Stomach (tissue), 9 donors: ENCODE data around the gene SLC27A1. TPM values are rescaled to one million over a fixed set of nuclear protein-coding genes. Genes with fewer than 3 reads are reported as not detected.
A peak's percentile ranks its signal among the peaks of the same experiment; 100 is the strongest.

ENCODE experiments used
- DNase-seq, 2 donors: peaks; one replicate each; pipeline versions ENCODE4 v3.0.0 to v3.0.0-alpha.2; 2013 to 2019
- H3K27ac ChIP-seq, 5 donors: fragments of 200-600 bp in 4 of 5; sonication (generic) in 4 of 5; one replicate each; pipeline ENCODE4 v1.5.1; 2013 to 2019; ENCODE audit warnings: mild to moderate bottlenecking in 1 of 5, moderate library complexity in 1 of 5
- H3K27me3 ChIP-seq, 3 donors: fragments of 200-600 bp; sonication (generic); one replicate each; pipeline ENCODE4 v1.5.1; 2017 to 2019; ENCODE audit warnings: mixed run types in 1 of 3
- H3K36me3 ChIP-seq, 4 donors: fragments of 200-600 bp; sonication (generic); 1 replicate in 3 of 4; 2 replicates in 1 of 4; pipeline ENCODE4 v1.5.1; 2016 to 2019
- H3K4me1 ChIP-seq, 4 donors: fragments of 200-600 bp; sonication (generic); one replicate each; pipeline ENCODE4 v1.5.1; 2016 to 2019
- H3K4me3 ChIP-seq, 4 donors: fragments of 200-600 bp; sonication (generic) in 3 of 4; one replicate each; pipeline ENCODE4 v1.5.1; 2016 to 2019; ENCODE audit warnings: mild to moderate bottlenecking in 1 of 4
- H3K9me3 ChIP-seq, 4 donors: fragments of 200-600 bp; sonication (generic); one replicate each; pipeline ENCODE4 v1.5.1; 2016 to 2019
- EP300 ChIP-seq: sonication (generic); formaldehyde crosslinking; IDR thresholded peaks from one replicate; pipeline ENCODE4 v1.6.1; 2017; ENCODE audit warnings: antibody characterized with exemption
- POLR2A ChIP-seq, 4 donors: fragments of 450-650 bp; IDR thresholded peaks; one replicate each; pipeline ENCODE4 v1.6.1; 2016; ENCODE audit warnings: antibody characterized with exemption in 4 of 4, control low read depth in 2 of 4, mild to moderate bottlenecking in 1 of 4, moderate library complexity in 1 of 4
- POLR2AphosphoS5 ChIP-seq, 3 donors: sonication (generic); formaldehyde crosslinking; IDR thresholded peaks; one replicate each; pipeline ENCODE4 v1.6.1; 2016; ENCODE audit warnings: antibody characterized with exemption in 3 of 3
- WGBS, 5 donors: extraction: QIAGEN DNeasy Blood & Tissue Kit in 3 of 5; methylation state at CpG; one replicate each; pipeline versions ENCODE4 v1.1.5 to v1.1.7; 2013 to 2018; 5-methylcytosine and 5-hydroxymethylcytosine counted together
- intact Hi-C: fragments of 100-400 bp; cut with DNase I; formaldehyde crosslinking; loops from one replicate; pipeline ENCODE4 v1.15.1; 2023; ENCODE audit warnings: low total_unique reads
- polyA plus RNA-seq, 3 donors: library from polyadenylated mRNA; stranded (reverse); fragments of 200-250 nt; gene quantifications; one replicate each; pipeline ENCODE4 v1.2.3, GENCODE V29; 2013
- total RNA-seq, 5 donors: library from RNA; depleted of rRNA; stranded (reverse); fragments of >200 nt; gene quantifications; one replicate each; pipeline versions ENCODE4 v1.1.0 to v1.2.3, GENCODE V29; 2014 to 2016
- TF ChIP-seq, protein P1 (sequence below), 7 experiments: fragments of 450-650 bp in 4 of 7; fragments of 200-600 bp in 3 of 7; sonication (generic) in 3 of 7; IDR thresholded peaks; one replicate each; pipeline ENCODE4 v1.5.1; 2016 to 2019; ENCODE audit warnings: antibody characterized with exemption in 7 of 7, control low read depth in 2 of 7, mild to moderate bottlenecking in 1 of 7
- donor health status: healthy with polysubstance abuse.
- donor health status: Bipolar disorder and iron deficiency.
- donor health status: healthy.

SLC27A1 gene
- total and polyA plus RNA-seq, 8 donors, result 4.0 to 116 (median 12.1) TPM

DNA sequence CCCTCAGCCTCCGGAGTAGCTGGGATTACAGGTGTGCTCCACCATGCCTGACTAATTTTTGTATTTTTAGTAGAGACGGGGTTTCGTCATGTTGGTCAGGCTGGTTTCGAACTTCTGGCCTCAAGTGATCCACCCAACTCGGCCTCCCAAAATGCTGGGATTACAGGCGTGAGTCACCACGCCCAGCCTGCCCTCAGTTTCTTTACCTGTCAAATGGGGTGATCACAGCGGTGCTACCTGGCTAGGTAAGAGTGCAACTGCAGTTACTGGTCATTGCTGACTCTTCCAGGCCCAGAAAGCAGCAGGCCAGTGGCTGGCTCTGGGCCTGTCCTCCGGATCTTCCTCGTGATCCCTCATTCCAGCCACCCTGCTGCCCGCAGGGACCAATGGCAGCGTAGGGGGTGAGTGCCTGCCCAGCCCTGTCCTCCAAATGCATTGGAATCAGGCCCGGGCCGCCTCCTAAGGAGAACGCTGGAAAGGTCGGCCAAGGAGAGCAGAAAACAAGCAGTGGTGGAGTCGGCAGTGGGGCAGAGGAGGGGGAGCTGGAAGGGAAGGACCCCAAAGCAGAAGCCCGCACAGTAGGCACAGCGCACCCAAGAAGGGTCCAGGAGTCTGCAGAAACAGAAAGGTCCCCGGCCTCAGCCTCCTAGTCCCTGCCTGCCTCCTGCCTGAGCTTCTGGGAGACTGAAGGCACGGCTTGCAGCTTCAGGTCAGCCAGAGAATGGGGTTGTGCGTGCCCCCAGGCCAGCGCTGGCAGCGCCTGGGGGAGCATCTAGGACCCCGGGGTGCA, 1.8 kb upstream of the SLC27A1 start:
- peak; percentile 60 to 85 for DNase-seq
- 43 to 54% (median 48%) methylated on average over 24 to 25 of the region's 25 CpGs for WGBS, 5 donors
- no peak for TF ChIP-seq POLR2A (IDR thresholded peaks at IDR 0.05)
- TF ChIP-seq, protein P1, sequence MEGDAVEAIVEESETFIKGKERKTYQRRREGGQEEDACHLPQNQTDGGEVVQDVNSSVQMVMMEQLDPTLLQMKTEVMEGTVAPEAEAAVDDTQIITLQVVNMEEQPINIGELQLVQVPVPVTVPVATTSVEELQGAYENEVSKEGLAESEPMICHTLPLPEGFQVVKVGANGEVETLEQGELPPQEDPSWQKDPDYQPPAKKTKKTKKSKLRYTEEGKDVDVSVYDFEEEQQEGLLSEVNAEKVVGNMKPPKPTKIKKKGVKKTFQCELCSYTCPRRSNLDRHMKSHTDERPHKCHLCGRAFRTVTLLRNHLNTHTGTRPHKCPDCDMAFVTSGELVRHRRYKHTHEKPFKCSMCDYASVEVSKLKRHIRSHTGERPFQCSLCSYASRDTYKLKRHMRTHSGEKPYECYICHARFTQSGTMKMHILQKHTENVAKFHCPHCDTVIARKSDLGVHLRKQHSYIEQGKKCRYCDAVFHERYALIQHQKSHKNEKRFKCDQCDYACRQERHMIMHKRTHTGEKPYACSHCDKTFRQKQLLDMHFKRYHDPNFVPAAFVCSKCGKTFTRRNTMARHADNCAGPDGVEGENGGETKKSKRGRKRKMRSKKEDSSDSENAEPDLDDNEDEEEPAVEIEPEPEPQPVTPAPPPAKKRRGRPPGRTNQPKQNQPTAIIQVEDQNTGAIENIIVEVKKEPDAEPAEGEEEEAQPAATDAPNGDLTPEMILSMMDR (IDR thresholded peaks at IDR 0.05), result no peak
- TF ChIP-seq EP300, result no peak
- TF ChIP-seq POLR2AphosphoS5 (IDR thresholded peaks at IDR 0.05), result peak in 2 of 3 donors; percentile 8 to 39
- intact Hi-C loops, result no loop called here
- Histone ChIP-seq H3K36me3 (no peaks in the 10 kb centered on the region), H3K27ac (peak overlapping the region; percentile 88 to 92 (median 89)), H3K9me3 (no peaks in the 10 kb centered on the region), H3K4me1 (peaks cover 28 to 56% (median 41%) of the 10 kb centered on the region in 4 donors), H3K4me3 (peak overlapping the region; percentile 70 to 93 (median 82)), H3K27me3 (no peaks in the 10 kb centered on the region)

DNA sequence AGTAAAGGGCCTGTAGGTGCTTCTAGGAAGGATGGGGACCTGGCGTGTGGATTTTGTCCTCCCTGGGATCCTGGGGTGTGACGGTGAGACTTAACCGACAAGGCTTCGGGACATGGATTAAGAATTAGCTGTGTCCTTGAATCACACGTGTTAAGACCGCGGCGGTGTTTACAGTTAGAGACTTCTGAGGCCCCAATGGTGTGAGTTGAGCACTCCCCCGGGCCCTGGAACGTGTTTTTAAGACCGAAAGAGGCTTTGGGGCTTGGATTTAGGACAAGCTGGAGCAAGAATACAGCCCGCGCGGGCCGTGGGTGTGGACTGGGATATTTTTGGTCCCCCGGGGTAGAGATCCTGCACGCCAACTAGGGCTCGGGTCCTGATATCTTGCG, 1.2 kb upstream of the SLC27A1 start:
- Histone ChIP-seq H3K27me3 (no peaks in the 10 kb centered on the region), H3K4me1 (peaks cover 28 to 61% (median 41%) of the 10 kb centered on the region in 4 donors), H3K36me3 (no peaks in the 10 kb centered on the region), H3K4me3 (peak overlapping the region; percentile 70 to 93 (median 82)), H3K27ac (peak overlapping the region; percentile 88 to 92 (median 89)), H3K9me3 (no peaks in the 10 kb centered on the region)
- no peak for TF ChIP-seq POLR2AphosphoS5 (IDR thresholded peaks at IDR 0.05)
- no peak for TF ChIP-seq POLR2A (IDR thresholded peaks at IDR 0.05)
- TF ChIP-seq, protein P1 (IDR thresholded peaks at IDR 0.05), result no peak
- no peak for TF ChIP-seq EP300
- DNase-seq, result no peak
- WGBS, 5 donors, result 3 to 8% (median 6%) methylated on average over 18 to 19 of the region's 19 CpGs
- intact Hi-C loops, result no loop called here

DNA sequence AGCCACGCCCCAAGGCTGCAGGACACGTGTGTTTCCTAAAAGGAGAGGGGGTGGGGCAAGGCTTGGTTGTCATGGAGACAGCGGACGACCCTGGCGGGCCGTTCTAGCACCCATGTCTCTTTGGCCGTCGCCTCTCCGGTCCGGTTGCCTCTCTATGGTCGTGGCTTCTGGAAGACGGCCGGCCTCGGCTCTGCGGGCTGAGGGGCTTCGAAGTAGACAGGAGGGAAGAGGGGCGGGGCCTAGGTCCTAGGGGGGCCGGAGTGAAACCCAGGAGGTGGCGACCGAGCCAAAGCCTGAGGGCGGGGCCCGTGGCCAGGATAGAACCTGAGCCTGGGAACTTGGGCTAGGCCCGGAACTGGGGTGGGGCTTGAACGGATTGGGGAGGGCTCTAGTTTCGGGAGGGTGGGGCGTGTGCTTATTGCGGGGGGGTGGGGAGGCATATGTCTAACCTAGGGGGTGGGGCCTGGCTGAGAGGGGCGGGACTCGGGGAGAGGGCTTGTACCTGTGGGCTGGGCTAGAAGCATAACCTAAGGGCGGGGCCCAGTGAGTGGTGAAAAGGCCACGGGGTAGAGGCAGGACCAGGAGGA, 750 bp upstream of the SLC27A1 start:
- H3K27ac ChIP-seq, result peak overlapping the region; percentile 88 to 92 (median 89)
- intact Hi-C loops, result no loop called here
- H3K27me3 ChIP-seq, result no peaks in the 10 kb centered on the region
- peak; percentile 97 to 98 for DNase-seq
- H3K36me3 ChIP-seq, result no peaks in the 10 kb centered on the region
- WGBS, 5 donors, result 0 to 1% (median 1%) methylated on average over 28 to 31 of the region's 31 CpGs
- peaks cover 28 to 66% (median 41%) of the 10 kb centered on the region in 4 donors for H3K4me1 ChIP-seq
- TF ChIP-seq, protein P1 (IDR thresholded peaks at IDR 0.05), result no peak
- TF ChIP-seq POLR2AphosphoS5 (IDR thresholded peaks at IDR 0.05), result peak in 1 of 3 donors; percentile 11
- no peak for TF ChIP-seq EP300
- no peaks in the 10 kb centered on the region for H3K9me3 ChIP-seq
- peak overlapping the region; percentile 70 to 93 (median 82) for H3K4me3 ChIP-seq

DNA sequence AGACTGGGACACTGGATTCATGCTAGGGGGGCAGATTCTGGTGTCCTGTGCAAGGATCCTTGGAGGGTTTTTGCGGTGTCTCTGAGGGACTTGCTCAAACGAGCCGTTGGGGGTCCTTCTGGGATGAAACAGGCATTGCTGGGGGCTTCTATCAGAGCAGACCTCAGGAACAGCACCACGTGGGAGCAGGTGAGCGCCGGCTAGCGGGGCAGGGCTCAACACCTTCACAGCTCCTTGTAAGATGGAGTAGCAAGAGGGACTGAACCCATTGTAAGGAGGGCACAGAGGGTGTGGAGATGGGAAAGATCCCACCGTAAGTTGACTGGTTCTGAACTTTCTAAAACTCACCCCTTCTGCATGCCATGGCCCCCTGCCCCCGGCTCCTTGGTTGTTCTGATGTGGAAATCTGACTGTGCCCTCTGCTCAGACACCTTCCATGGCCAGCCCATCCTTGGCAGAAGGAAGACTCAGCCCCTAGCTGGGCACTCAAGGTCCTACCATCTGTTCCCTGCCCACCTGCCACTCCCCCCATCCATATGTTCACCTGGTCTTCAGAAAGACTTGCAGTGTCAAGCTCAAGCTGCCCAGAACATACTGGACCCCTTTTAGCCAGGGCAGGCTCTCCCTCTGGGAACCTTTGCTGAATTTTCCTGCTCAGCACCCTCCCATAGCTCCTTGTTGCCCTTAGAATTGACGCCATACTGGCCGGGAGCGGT, 1.2 kb downstream of the SLC27A1 start:
- 41 to 57% (median 52%) methylated on average over 12 of the region's 12 CpGs for WGBS, 5 donors
- peak overlapping the region; percentile 70 to 93 (median 82) for H3K4me3 ChIP-seq
- intact Hi-C loops, result no loop called here
- H3K36me3 ChIP-seq, result no peaks in the 10 kb centered on the region
- no peaks in the 10 kb centered on the region for H3K9me3 ChIP-seq
- peak in 1 of 2 donors; percentile 46 for DNase-seq
- peak overlapping the region in 3 of 5 donors; percentile 19 to 92 (median 89) for H3K27ac ChIP-seq
- H3K4me1 ChIP-seq, result peaks cover 35 to 79% (median 48%) of the 10 kb centered on the region in 4 donors
- no peaks in the 10 kb centered on the region for H3K27me3 ChIP-seq
- no peak for TF ChIP-seq POLR2A (IDR thresholded peaks at IDR 0.05)
- TF ChIP-seq, protein P1 (IDR thresholded peaks at IDR 0.05), result no peak
- no peak for TF ChIP-seq POLR2AphosphoS5 (IDR thresholded peaks at IDR 0.05)
- no peak for TF ChIP-seq EP300
